Measurements from ENCODE around the gene KCNK17.
"Not testable (repeated sequence)": the region's sequence is repeated elsewhere in the genome, so short reads cannot be mapped to it uniquely, and the experiment has no call there.

Gene KCNK17

GRCh38 chr6:39301606-39302005 lies 12.6 kb downstream of the KCNK17 start:
- no peak for TF ChIP-seq POLR2A (IDR thresholded peaks at IDR 0.05; ENCODE audit: low read depth, low read length)
- FAIRE-seq (no peak), DNase-seq (ENCODE audit: insufficient read length, low spot score) (peak; percentile 41)

- DNase-seq (ENCODE audit: insufficient read length, low spot score) (no peak), FAIRE-seq (no peak)
- TF ChIP-seq POLR2A (IDR thresholded peaks at IDR 0.05; ENCODE audit: low read depth, low read length) = no peak
Measured at GRCh38 chr6:39300739-39301138, 13.5 kb downstream of the KCNK17 start.

GRCh38 chr6:39298061-39298460 lies 16.2 kb downstream of the KCNK17 start:
- no peak for FAIRE-seq
- no peak for DNase-seq (ENCODE audit: insufficient read length, low spot score)
- no peak for TF ChIP-seq POLR2A (IDR thresholded peaks at IDR 0.05; ENCODE audit: low read depth, low read length)

- DNase-seq (ENCODE audit: insufficient read length, low spot score) (no peak), FAIRE-seq (no peak)
- no peak for TF ChIP-seq POLR2A (IDR thresholded peaks at IDR 0.05; ENCODE audit: low read depth, low read length)
Measured at GRCh38 chr6:39296745-39297640, 17.2 kb downstream of the KCNK17 start.

- FAIRE-seq = no peak
Measured at GRCh38 chr6:39295611-39296011, 18.6 kb downstream of the KCNK17 start.

GRCh38 chr6:39294899-39295298 lies 19.3 kb downstream of the KCNK17 start:
- no peak for FAIRE-seq

More at GRCh38 chr6:39295611-39296011, 18.6 kb downstream of the KCNK17 start:
- TF ChIP-seq POLR2A (IDR thresholded peaks at IDR 0.05; ENCODE audit: low read depth, low read length) = no peak
- no peak for DNase-seq (ENCODE audit: insufficient read length, low spot score)

GRCh38 chr6:39294133-39294532 lies 20.1 kb downstream of the KCNK17 start:
- FAIRE-seq = no peak
- no peak for DNase-seq (ENCODE audit: insufficient read length, low spot score)
- TF ChIP-seq POLR2A (IDR thresholded peaks at IDR 0.05; ENCODE audit: low read depth, low read length) = no peak

More at GRCh38 chr6:39294899-39295298, 19.3 kb downstream of the KCNK17 start:
- no peak for TF ChIP-seq POLR2A (IDR thresholded peaks at IDR 0.05; ENCODE audit: low read depth, low read length)
- no peak for DNase-seq (ENCODE audit: insufficient read length, low spot score)

- TF ChIP-seq POLR2A (IDR thresholded peaks at IDR 0.05; ENCODE audit: low read depth, low read length) = no peak
- FAIRE-seq (no peak), DNase-seq (ENCODE audit: insufficient read length, low spot score) (no peak)
Measured at GRCh38 chr6:39292637-39293036, 21.6 kb downstream of the KCNK17 start.

- FAIRE-seq = no peak
- no peak for TF ChIP-seq POLR2A (IDR thresholded peaks at IDR 0.05; ENCODE audit: low read depth, low read length)
- no peak for DNase-seq (ENCODE audit: insufficient read length, low spot score)
Measured at GRCh38 chr6:39289490-39289889, 24.7 kb downstream of the KCNK17 start.

GRCh38 chr6:39287601-39288000 lies 26.6 kb downstream of the KCNK17 start:
- no peak for TF ChIP-seq POLR2A (IDR thresholded peaks at IDR 0.05; ENCODE audit: low read depth, low read length)
- no peak for DNase-seq (ENCODE audit: insufficient read length, low spot score)
- no peak for FAIRE-seq

GRCh38 chr6:39286596-39286995 lies 27.6 kb downstream of the KCNK17 start:
- not testable (repeated sequence) for FAIRE-seq; DNase-seq (ENCODE audit: insufficient read length, low spot score)

GRCh38 chr6:39282774-39283173 lies 31.4 kb downstream of the KCNK17 start:
- TF ChIP-seq POLR2A (IDR thresholded peaks at IDR 0.05; ENCODE audit: low read depth, low read length) = no peak
- no peak for FAIRE-seq
- no peak for DNase-seq (ENCODE audit: insufficient read length, low spot score)

- FAIRE-seq (no peak), DNase-seq (ENCODE audit: insufficient read length, low spot score) (no peak)
- no peak for TF ChIP-seq POLR2A (IDR thresholded peaks at IDR 0.05; ENCODE audit: low read depth, low read length)
Measured at GRCh38 chr6:39281312-39281980, 32.8 kb downstream of the KCNK17 start.

- no peak for TF ChIP-seq POLR2A (IDR thresholded peaks at IDR 0.05; ENCODE audit: low read depth, low read length)
- DNase-seq (ENCODE audit: insufficient read length, low spot score) (peak; percentile 47), FAIRE-seq (no peak)
Measured at GRCh38 chr6:39280247-39280731, 33.9 kb downstream of the KCNK17 start.

Data from H54 (cell line).